ENCODE results near the gene NXPH1.

Gene NXPH1

GRCh38 chr7:8567626-8568025 is 134.2 kb downstream of the NXPH1 start:
- no peak for DNase-seq
- TF ChIP-seq POLR2A (IDR thresholded peaks at IDR 0.05; ENCODE audit: low read length), result no peak

GRCh38 chr7:8579661-8580194 is 146.3 kb downstream of the NXPH1 start:
- no peak for TF ChIP-seq GATA1 (IDR thresholded peaks at IDR 0.05; ENCODE audit: low read depth, low read length)
- TF ChIP-seq POLR2A (IDR thresholded peaks at IDR 0.05; ENCODE audit: low read length), result no peak
- no peak for DNase-seq

DNA sequence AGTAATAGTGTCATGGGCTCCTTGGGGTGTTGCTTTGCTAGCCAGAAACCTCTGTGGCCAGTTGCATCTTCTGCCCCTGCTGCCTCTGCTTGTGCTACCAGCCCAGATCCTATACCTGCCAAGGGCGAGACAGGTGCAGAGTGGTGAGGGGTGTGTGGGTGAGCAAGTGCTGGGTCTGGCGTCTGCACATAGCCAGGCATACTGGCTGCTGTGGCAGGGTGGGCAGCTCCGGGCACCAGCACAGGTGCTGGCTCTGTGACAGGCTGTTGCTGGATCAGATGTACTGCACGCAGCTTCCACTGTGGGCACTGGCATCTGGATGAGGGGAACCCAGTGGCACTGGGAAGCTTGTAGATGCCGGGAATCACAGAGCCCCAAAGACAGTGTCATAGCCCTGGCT is 148.4 kb downstream of the NXPH1 start:
- no peak for DNase-seq
- TF ChIP-seq GATA1 (IDR thresholded peaks at IDR 0.05; ENCODE audit: low read depth, low read length), result no peak
- no peak for TF ChIP-seq POLR2A (IDR thresholded peaks at IDR 0.05; ENCODE audit: low read length)

- no peak for DNase-seq
- TF ChIP-seq POLR2A (IDR thresholded peaks at IDR 0.05; ENCODE audit: low read length), result no peak
- TF ChIP-seq GATA1 (IDR thresholded peaks at IDR 0.05; ENCODE audit: low read depth, low read length), result no peak
These were observed 149.3 kb downstream of the NXPH1 start for GRCh38 chr7:8582728-8583127.

- TF ChIP-seq POLR2A (IDR thresholded peaks at IDR 0.05; ENCODE audit: low read length) (no peak), GATA1 (IDR thresholded peaks at IDR 0.05; ENCODE audit: low read depth, low read length) (no peak)
These were observed 152.2 kb downstream of the NXPH1 start for GRCh38 chr7:8585591-8585990.

GRCh38 chr7:8590225-8590624 is 156.8 kb downstream of the NXPH1 start:
- TF ChIP-seq POLR2A (IDR thresholded peaks at IDR 0.05; ENCODE audit: low read length) (no peak), GATA1 (IDR thresholded peaks at IDR 0.05; ENCODE audit: low read depth, low read length) (no peak)

More at GRCh38 chr7:8585591-8585990, 152.2 kb downstream of the NXPH1 start:
- DNase-seq, result no peak

GRCh38 chr7:8590791-8591190 is 157.4 kb downstream of the NXPH1 start:
- DNase-seq, result no peak
- TF ChIP-seq POLR2A (IDR thresholded peaks at IDR 0.05; ENCODE audit: low read length) (no peak), GATA1 (IDR thresholded peaks at IDR 0.05; ENCODE audit: low read depth, low read length) (no peak)

More at GRCh38 chr7:8590225-8590624, 156.8 kb downstream of the NXPH1 start:
- no peak for DNase-seq

DNA sequence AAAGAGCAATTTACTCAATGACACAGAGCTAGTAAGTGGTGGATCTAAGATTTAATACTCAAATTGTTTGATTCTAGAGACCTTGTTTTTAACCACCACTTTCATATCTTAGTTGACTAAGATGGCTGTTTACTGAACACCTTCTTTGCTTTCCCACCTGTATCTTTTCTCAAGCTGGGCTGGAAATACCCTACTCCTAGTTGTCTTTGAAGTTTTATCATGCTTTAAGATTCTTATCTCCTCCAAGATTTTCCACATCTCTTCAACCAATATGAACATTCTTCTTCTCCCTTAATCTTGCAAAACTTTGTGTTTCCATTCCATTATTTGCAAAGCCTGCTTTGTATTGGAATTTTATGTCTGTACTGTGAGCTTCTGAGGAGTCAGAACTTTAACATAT is 157.9 kb downstream of the NXPH1 start:
- no peak for TF ChIP-seq POLR2A (IDR thresholded peaks at IDR 0.05; ENCODE audit: low read length)
- TF ChIP-seq GATA1 (IDR thresholded peaks at IDR 0.05; ENCODE audit: low read depth, low read length), result no peak
- DNase-seq, result no peak

DNA sequence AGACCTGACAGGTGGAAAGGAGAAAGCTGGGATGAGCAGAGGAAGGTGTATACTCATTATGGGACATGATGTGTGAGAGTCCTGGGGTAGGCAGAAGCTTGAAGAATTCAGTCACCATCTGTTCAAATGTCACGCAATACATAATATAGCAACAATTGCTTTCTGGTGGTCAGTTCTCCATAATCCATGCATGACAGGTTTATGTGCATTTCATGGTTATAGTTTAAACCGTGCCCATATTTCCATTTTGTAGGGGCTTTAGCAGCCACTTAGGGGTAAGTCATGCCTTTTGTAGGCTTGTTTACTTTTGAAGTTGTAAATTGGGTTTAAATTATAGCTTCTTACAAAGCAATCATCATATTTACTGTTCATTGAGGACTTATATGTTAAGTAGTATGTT is 158.8 kb downstream of the NXPH1 start:
- no peak for TF ChIP-seq GATA1 (IDR thresholded peaks at IDR 0.05; ENCODE audit: low read depth, low read length)
- no peak for TF ChIP-seq POLR2A (IDR thresholded peaks at IDR 0.05; ENCODE audit: low read length)
- no peak for DNase-seq

- TF ChIP-seq GATA1 (IDR thresholded peaks at IDR 0.05; ENCODE audit: low read depth, low read length) (no peak), POLR2A (IDR thresholded peaks at IDR 0.05; ENCODE audit: low read length) (no peak)
- no peak for DNase-seq
These were observed 160.7 kb downstream of the NXPH1 start for GRCh38 chr7:8594115-8594514.

- TF ChIP-seq POLR2A (IDR thresholded peaks at IDR 0.05; ENCODE audit: low read length) (no peak), GATA1 (IDR thresholded peaks at IDR 0.05; ENCODE audit: low read depth, low read length) (no peak)
- DNase-seq, result no peak
These were observed 164.2 kb downstream of the NXPH1 start for GRCh38 chr7:8597565-8597964.

- TF ChIP-seq POLR2A (IDR thresholded peaks at IDR 0.05; ENCODE audit: low read length) (no peak), GATA1 (IDR thresholded peaks at IDR 0.05; ENCODE audit: low read depth, low read length) (no peak)
- no peak for DNase-seq
These were observed 167.7 kb downstream of the NXPH1 start for GRCh38 chr7:8601121-8601520.

GRCh38 chr7:8605221-8605620 is 171.8 kb downstream of the NXPH1 start:
- TF ChIP-seq GATA1 (IDR thresholded peaks at IDR 0.05; ENCODE audit: low read depth, low read length) (no peak), POLR2A (IDR thresholded peaks at IDR 0.05; ENCODE audit: low read length) (no peak)
- DNase-seq, result no peak

DNA sequence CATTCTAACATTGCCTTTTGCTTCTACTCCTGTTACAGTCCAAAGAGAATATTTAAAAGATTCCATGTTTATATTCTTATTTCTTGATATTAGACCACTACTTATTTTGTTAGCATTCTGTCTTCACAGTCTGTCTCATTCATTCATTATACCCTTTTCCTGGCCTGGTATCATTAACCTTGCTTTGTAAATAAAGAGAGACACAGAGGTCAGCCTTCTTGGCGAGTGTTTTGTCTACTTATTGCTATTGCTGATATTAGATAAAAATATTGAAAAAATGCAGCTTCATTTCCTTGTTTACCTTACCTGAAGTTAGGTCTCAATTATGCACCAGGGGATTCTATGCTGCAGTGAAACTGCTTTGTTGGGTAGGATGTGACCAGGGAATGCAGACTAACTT is 179.2 kb downstream of the NXPH1 start:
- no peak for DNase-seq
- no peak for TF ChIP-seq GATA1 (IDR thresholded peaks at IDR 0.05; ENCODE audit: low read depth, low read length)
- no peak for TF ChIP-seq POLR2A (IDR thresholded peaks at IDR 0.05; ENCODE audit: low read length)

DNA sequence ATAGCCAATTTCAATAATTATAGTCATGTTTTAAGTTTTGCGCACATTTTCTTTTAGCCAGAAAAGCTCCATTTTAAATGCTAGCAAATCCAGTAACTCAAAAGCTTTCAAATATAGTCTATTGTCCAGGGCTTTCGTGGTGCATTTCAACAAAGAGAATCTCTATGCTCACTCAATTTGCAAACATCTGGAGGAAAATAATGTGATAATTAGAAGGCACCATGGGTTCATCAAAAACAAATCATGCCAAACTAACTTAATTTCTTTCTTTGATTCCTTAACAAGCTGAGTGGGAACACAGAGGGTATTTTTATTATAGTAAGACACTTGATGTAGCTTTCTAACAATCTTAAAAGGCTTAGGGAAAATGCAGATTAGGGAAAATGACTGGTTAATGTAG is 179.8 kb downstream of the NXPH1 start:
- DNase-seq, result no peak
- TF ChIP-seq POLR2A (IDR thresholded peaks at IDR 0.05; ENCODE audit: low read length) (no peak), GATA1 (IDR thresholded peaks at IDR 0.05; ENCODE audit: low read depth, low read length) (no peak)

GRCh38 chr7:8615019-8615418 is 181.6 kb downstream of the NXPH1 start:
- DNase-seq, result no peak
- TF ChIP-seq POLR2A (IDR thresholded peaks at IDR 0.05; ENCODE audit: low read length) (no peak), GATA1 (IDR thresholded peaks at IDR 0.05; ENCODE audit: low read depth, low read length) (no peak)

Data from erythroblast (primary cell).